HG03558 (cell line): ENCODE data around the gene LRRC61.

ENCODE experiments used
- ATAC-seq: cut with Tn5 transposase; IDR thresholded peaks from one replicate; pipeline ENCODE4 v1.9.1; 2021; ENCODE audit warnings: moderate number of reproducible peaks; ENCODE audit not compliant: unreplicated experiment; ENCODE audit errors: extremely low read depth

LRRC61 gene

DNA sequence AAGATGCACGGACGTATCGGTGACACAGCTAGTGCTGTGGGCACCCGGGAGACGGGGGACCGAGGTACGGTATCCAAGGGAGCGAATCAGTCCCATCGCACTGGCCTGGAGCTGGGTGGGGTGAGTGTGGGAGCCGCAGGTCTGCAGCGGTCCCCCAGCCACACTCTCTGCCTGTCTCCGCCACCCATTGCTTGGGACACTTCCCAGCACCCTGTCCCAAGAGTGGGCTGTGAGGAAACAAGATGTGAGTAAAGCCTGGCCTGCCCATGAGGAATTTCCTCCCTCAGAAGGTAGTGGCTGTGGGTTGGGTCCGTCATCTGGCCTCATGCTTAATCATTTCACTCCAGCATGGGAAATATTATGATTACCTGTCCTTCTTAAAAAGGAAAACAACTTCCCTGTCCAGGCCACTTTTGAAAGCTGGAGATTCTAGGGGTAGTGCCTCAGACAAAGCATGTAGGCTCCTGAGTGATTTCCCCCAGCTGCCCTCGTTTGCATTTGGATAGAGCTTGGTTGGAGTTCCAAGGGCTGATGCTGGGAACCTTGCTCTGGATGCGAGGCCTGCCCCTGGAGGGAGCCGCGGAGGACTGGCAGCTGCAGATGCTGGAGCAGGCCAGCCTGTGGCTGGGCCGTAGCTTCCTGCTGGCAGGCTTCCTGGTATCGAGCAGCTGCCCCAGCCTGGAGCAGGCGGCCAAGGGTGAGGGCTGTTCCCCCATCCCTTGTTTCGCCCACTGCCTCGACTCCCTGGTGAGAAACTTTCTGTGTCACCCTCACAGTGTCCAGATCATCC is 6.4 kb downstream of the LRRC61 start:
- ATAC-seq: no peak

DNA sequence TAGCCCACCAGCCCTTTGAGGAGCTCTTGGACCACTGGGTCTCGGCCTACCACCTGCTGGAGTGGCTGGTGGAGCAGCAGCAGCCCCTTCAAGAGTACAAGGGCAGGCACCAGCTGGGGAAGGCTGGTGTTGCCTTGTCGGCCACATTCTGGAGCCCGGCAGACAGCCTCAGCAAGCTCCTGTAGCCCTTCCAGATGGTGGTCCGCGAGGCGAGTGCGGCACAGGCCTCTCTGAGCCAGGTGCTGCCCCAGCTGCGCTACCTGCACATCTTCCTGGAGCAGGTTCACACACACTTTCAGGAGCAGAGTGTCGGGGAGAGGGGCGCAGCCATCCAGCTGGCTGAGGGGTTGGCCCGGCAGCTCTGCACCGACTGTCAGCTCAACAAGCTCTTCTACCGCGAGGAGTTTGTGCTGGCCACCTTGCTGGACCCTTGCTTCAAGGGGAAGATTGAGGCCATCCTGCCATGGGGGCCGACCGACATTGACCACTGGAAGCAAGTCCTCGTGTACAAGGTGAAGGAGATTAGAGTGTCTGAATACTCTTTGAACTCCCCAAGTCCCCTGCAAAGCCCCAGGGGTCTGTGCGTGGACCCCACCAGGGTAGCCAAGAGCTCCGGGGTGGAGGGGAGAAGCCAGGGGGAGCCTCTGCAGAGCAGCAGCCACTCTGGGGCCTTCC is 7.2 kb downstream of the LRRC61 start:
- no peak for ATAC-seq

DNA sequence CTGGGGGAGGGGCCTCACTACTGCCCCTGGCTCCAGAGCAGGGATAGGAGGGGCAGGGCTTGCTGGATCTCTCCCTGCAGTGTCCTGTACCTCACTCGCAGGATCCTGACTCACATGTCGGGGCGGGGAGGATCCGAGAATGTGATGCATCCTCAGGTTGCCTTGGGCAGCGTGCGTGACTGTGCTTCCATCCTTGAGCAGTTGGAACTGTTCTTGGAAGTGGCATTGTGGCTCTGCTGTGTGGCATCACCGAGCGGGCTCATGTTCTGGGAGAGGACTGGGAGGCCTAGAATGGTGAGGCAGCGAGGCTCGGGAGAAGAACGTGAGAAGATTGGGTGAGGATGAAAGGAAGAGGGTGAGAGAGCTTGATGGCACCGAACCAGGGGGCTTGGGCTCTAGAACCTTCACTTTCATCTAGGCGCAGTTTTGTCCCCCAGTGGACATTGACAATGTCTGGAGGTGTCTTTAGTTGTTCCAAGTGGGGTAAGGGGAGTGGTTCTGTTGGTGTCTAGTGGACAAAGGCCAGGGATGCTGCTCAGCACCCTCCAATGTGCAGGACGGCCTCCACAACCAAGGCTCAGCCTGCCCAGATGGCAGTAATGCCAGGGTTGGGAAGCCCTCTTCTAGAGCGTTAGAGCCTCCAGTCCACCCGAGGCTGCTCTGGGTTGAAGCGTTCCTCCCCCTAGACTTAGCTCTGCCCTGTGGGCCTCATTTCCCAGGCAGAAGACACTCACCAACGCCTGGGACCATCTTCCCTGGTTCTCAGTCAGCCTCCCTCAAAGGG is 9.9 kb downstream of the LRRC61 start:
- ATAC-seq: no peak

DNA sequence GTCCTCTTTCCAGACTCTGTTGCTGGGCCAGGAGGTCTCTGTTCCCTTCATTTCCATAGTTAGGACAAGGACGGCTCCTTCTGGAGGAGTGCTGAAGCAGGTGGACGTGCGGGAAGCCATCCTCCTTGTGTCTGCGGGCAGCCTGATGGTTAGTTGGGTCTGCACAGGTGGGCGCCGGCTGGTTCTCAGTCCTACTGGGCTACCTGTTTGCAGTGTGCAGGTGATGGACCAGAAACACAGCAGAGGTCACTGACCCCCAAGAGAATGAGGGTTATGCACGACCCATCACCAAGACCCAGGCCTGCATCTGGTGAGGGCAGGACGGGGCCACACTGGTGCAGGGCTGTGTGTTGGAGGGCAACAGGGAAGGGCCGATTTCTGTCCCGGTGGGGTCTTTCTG is 10.5 kb downstream of the LRRC61 start:
- ATAC-seq: no peak

DNA sequence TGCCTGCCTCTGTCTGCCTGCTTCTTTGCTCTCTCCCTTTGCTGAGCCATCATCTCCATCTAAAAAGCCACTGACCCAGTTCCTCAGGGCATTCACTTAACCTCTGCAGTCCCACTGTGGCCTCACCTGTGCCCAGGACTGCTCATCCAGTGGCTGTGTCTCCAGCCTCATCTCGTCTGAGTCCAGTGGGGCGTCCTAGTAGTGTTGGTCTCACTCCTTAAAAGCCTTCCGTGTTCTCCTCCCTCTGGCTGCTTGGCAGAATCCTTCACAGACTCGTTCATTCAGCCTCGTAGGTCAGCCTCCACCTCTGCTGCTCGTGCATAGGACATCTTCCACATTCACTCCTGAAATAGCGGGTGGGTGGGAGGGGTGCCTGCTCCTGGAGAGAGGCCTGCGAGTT is 11.0 kb downstream of the LRRC61 start:
- ATAC-seq: no peak

DNA sequence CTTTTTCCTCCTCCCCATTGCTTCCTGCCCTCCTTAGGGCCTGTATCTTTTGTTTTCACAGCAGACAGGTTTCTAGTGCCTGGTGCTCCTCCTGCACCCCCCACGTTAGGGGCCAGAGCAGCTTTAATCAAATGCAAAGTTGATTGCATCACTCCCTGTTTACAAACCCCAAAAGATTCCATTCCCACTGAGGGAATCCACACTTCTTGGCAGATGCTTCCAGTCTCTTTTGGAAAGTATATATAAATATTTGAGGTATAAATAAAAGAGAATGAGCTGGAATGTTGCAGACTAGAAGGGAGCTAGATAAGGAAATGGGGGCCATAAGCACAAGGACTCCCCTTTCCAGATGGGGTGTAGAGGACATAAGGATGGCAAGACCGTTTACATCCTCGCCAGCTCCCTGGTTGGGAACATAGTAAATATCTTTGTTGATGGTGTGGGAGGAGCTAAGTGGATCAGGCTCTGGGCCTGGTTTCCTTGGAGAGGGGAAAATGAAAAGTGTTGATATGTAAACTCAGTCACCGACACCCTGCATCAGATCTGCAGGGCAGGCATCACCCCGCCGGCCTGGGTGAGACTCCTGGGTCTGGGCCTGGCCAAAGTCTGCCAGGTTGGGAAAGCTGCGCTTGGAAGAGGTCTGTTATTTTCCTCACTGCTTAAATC is 12.1 kb downstream of the LRRC61 start:
- no peak for ATAC-seq

DNA sequence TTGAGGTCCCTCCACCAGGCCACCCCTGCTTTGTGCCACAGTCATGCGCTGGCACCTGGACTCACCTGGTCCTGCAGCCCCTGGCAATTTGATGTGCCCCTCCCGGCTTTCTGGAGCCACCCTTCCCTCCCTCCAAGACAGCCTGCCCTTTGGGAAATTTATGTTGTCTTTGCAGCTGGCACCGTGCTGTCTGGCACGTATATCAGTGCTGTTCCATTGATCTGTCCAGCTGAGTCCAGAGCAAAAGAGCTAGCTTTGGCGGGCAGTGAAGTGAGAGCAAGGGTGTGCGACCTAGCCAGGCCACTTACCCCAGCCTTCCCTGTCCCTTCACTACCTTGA is 12.6 kb downstream of the LRRC61 start:
- no peak for ATAC-seq

DNA sequence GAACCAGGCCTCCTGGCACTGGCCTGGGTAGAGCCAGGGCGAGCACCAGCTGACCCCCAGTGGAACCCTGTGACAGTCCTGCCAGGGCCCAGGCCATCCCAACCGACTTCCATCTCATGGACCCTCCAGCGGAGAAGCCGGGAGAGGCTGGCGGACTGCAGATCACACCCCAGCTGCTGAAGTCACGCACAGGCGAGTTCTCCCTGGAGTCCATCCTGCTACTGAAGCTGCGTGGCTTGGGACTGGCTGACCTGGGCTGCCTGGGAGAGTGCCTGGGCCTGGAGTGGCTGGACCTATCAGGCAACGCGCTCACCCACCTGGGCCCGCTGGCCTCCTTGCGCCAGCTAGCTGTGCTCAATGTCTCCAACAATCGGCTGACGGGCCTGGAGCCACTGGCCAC is 13.6 kb downstream of the LRRC61 start:
- ATAC-seq: no peak

DNA sequence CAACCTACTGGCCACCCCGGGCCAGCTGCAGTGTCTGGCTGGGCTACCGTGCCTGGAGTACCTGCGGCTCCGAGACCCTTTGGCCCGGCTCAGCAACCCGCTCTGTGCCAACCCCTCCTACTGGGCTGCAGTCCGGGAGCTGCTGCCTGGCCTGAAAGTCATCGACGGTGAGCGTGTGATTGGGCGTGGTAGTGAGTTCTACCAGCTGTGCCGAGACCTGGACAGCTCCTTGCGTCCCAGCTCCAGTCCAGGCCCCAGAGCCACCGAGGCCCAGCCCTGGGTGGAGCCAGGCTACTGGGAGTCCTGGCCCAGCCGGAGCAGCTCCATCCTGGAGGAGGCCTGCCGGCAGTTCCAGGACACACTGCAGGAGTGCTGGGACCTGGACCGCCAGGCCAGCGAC is 14.0 kb downstream of the LRRC61 start:
- no peak for ATAC-seq

DNA sequence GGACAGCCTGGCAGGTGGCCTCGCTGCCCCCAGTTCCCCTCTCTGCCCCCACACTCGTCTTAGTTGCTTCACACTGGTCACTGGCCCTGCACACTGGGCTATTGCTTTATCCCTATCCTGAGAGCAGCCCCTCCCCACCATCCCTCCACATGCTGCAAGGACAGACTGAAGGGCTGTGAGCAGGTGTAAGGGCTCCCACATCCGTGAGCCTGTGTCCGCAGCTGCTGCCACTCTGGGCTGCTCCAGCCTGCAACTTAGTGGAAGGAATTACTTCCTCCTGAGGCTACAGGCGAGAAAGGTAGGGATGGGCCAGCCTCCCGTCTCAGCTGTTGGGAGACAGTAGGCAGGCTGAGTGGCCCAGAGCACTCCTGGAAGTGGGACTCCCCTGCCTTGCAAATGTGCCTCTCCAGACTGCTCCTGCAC is 14.5 kb downstream of the LRRC61 start:
- ATAC-seq: no peak

DNA sequence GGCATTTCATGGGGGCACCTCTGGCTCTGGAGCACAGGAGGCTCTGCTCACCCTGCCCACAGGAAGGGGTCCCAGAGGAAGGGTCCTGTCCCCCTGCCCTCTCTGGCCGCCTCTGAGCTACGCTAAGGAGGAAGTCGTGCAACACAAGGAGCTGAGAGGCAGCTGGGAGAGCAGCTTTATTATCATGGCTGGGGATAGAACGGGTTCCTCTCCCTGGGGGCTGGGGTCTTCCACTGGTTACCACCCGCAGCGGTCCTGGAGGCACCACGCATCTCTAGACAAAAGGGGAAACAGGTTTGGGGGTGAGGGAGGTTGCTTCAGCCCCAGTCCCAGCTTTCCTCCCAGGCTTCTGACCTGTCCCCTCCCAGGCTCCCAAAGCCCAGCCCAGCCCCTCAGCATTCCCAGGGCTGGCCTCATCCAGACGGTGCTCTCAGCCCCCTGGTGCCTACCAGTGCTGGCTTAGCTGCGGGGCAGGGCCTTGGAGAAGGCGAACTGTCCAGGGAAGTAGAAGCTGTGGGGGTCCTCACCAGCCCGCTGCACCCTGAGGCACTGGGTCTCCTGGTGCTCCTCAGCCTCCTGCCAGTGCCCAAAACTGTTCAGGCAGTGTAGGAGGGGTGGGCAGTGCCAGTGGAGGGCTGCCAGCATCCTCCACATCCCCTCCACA is 15.1 kb downstream of the LRRC61 start:
- no peak for ATAC-seq

DNA sequence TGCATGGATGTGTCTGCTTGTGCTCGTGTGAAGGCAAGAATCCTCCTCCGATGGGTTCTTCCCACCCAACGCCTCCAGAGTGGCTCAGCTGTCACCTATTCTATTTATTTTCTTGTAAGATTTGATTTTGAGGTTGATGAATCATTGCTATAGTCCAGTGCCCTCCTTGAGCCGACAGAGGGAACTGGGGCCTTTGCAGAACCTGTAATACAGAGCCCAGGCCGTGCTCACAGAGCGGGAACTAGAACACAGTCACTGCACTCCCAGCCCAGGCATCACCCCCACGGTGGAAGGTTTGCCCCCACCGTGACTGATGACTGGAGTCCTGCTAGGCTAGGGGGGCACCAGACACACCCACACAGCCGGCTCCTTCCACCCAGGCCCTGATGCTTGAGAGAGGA is 16.3 kb downstream of the LRRC61 start:
- ATAC-seq: no peak

DNA sequence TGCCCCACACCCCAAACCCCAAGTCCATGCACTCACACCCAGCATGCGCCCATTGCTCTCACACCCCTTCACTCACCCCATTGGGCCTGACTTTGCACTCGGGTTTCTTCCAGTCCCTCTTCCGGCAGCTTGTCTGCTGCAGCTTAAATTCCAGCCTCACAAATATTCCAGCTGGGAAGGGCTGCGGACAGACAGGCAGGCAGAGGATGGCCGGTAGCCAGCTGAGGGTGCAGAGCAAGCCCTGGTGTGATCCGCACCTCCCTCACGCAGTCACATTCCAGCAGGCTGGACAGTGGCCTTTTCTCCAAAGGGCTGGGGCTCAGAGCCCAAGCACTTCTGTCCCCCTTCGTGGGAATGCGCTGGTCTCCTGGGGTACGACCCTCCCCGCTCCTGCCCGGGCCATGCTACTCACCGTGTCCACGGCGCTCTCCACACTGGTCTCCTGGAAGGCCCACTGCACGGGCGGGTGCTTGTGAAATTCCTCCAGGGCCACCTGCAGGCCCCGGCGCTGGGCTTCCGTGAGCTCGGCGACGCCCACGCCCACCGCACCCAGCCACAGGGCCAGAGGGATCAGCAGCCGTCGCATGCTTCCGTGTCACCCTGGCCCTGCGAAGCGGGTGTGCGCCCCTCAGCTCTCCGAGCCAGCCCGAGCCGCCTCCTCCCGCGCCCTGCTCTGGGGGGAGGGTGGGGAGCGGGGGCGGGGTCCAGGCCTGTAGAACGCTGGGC is 17.0 kb downstream of the LRRC61 start:
- no peak for ATAC-seq

DNA sequence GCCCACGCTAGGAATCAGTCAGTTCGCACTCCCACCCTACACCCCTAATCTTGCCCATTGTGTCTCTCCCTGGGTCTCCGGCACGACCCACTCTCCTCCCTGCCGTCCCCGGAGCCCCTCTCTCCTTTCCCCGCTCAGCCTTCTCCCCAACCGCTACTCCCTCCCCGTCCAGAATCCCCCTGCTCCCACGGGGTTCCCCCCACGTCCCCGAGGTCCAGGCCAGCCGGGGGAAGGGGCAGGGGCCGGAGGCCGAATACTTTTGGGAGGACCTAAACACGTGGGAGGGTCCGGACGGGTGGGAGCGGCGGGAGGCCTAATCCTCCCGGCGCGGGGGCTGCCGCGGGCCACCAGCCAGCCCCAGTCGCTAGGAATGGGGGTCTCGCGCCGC is 17.7 kb downstream of the LRRC61 start:
- ATAC-seq: no peak

DNA sequence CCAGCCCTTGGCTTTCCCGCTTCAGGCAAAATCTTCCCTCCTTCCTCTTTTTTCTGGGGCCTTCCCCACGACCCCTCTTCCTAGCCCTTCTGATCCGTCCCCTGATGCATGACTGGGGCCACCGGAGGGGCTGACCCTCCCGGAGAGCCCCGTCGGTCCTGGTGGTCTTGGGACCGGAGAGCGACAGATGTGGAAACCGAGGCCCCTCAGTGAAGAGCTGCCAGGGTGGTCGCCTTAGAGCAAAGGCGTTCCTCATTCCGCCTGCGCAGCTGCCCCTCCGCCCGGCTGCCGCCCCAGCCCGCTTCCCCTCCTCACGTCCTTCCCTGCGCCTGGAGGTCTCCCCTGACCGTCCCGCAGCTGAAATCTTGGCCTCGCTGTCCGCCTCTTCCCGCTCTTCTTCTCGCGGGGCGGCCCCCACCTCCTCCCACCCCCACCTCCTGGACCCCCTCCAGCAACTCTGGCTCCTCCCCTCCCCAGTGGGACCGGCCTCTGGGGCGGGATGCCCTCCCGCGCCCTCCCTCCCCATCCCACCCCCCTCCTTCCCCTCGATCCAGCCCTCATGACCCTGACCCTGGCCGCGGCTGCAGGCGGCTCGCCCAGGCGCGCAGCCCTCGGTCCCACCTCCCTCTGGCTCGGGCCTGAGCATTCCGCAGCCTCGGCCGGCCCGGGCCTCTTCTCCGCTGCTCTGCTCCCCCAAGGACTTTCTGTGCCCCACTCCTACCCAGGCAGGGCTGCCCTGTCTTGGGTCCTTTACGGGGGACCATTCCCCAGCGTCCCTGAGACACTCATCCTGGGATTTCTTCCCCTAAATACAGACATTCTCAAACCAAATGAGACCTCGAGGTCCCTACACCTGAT is 18.3 kb downstream of the LRRC61 start, which contains the start of gene RARRES2:
TSS of gene RARRES2 (minus strand) at position 367 of the 858 bp plus-strand sequence. CDS start 1,020 bp downstream, outside the sequence.
- no peak for ATAC-seq

DNA sequence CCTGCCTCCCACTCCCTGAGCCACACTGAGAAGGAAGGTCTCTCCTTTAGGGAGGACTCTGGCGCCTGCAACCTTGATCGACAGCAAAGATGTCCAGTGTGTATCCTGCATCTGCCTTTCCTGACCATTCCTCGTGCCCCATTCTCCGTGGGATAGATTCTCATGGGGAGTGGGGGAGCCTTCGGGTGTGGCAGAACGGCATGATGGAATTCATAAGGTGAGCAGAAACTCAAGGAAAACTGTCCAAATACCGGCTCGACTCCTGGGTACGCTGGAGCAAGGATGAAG is 18.9 kb downstream of the LRRC61 start:
- ATAC-seq: no peak

DNA sequence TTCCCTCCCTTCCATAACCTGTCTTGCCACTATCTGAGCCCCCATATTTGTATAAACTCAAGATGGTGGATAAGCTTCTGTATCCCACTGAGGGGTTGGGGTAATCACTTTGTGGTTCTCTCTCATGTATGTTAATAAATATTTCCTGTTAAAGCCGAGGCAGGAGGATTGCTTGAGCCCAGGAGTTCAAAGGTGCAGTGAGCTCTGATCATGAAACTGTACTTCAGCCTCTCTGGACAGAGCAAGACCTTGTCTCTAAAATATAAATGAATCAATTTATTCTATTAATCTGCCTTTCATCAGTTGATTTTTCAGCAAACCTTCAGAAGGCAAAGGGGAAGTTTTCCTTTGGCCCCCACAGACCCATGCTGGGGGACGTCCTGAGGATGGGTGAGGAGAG is 20.1 kb downstream of the LRRC61 start:
- ATAC-seq: no peak

DNA sequence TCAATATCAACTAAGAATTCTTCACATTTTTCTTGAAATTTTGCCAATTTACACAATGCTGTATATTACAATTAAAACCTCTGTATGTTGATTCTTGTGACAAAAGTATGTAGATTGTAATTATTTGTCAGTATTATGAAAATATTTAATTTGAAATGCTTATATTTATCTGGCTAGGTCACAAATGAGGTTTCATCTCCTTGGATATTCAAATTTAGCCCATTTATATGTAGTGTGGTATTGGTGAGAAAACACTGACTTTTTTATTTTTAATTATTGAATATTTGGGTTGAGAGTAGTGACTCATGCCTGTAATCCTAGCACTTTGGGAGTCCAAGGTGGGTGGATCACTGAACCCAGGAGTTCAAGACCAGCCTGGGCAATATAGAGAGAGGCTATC is 21.1 kb downstream of the LRRC61 start:
- ATAC-seq: no peak

DNA sequence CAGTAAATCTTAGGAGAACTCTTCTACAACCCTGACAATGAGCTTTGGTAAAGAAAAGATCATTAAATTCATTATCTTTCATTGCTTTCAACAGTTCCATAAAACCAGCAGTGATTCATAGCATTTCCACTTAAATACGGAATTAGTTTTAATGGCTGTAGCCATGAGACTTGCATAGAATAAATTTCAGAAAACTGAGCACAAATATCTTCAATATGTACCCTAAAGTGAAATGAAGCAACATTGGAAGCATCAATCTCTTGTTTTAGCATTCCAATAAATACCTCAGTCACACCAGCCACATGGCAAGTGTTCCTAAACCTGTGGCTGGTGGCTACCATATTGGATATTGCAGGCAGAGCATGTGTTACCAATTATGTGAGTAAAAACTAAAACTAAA is 21.9 kb downstream of the LRRC61 start:
- ATAC-seq: no peak
